CD4-positive, alpha-beta memory T cell (primary cell): ENCODE results near the gene TCN1. TPM values are rescaled to one million over a fixed set of nuclear protein-coding genes. Genes with fewer than 3 reads are reported as not detected.

Experiments
- CTCF ChIA-PET: fragments of 350-600 bp; sonication (Branson Sonifier 250); formaldehyde crosslinking; loops from one replicate; lab custom pipeline; 2021; ENCODE audit warnings: inconsistent platforms; ENCODE audit not compliant: partially characterized antibody; lab: Charles Lee
- POLR2A ChIA-PET: fragments of 350-600 bp; sonication (Branson Sonifier 250); formaldehyde crosslinking; loops from one replicate; lab custom pipeline; 2021; ENCODE audit not compliant: partially characterized antibody; lab: Charles Lee
- DNase-seq, 5 donors: peaks; one replicate each; pipeline versions ENCODE4 v3.0.0 to v3.0.0-alpha.2; 2020 to 2022; ENCODE audit warnings: mixed read lengths in 1 of 5
- H3K27ac ChIP-seq: one replicate; pipeline ENCODE4 v1.7.0; 2013; ENCODE audit warnings: low read depth, low read length
- H3K27me3 ChIP-seq: 2 replicates; pipeline ENCODE4 v1.7.0; 2013; ENCODE audit warnings: mild to moderate bottlenecking, low read length, moderate library complexity; ENCODE audit not compliant: insufficient read depth
- H3K36me3 ChIP-seq: 2 replicates; pipeline ENCODE4 v1.7.0; 2013; ENCODE audit warnings: mild to moderate bottlenecking, low read length, moderate library complexity; ENCODE audit not compliant: insufficient read depth
- H3K4me1 ChIP-seq: 2 replicates; pipeline ENCODE4 v1.7.0; 2013; ENCODE audit warnings: mild to moderate bottlenecking, low read length, moderate library complexity; ENCODE audit not compliant: insufficient read depth
- H3K4me3 ChIP-seq, 2 donors: one replicate each; pipeline ENCODE4 v1.7.0; 2013; ENCODE audit warnings: low read length in 2 of 2, mild to moderate bottlenecking in 1 of 2
- H3K9me3 ChIP-seq, 2 donors: one replicate each; pipeline ENCODE4 v1.7.0; 2013; ENCODE audit warnings: low read length in 2 of 2, control low read depth in 1 of 2; ENCODE audit not compliant: control insufficient read depth in 1 of 2
- H3K27ac Mint-ChIP-seq, 7 donors: one replicate each; pipeline ENCODE4 v1.8.0; 2020 to 2021; ENCODE audit warnings: mixed read lengths in 7 of 7, mild to moderate bottlenecking in 6 of 7, inconsistent platforms in 3 of 7, moderate library complexity in 3 of 7
- H3K27me3 Mint-ChIP-seq, 2 donors: one replicate each; pipeline ENCODE4 v1.8.0; 2020 to 2021; ENCODE audit warnings: mixed read lengths in 2 of 2
- H3K36me3 Mint-ChIP-seq, 2 donors: one replicate each; pipeline ENCODE4 v1.8.0; 2020 to 2021; ENCODE audit warnings: mixed read lengths in 2 of 2, inconsistent platforms in 1 of 2, mild to moderate bottlenecking in 1 of 2
- H3K4me1 Mint-ChIP-seq, 4 donors: one replicate each; pipeline ENCODE4 v1.8.0; 2020 to 2021; ENCODE audit warnings: mixed read lengths in 4 of 4, mild to moderate bottlenecking in 1 of 4
- H3K4me3 Mint-ChIP-seq, 8 donors: one replicate each; pipeline ENCODE4 v1.8.0; 2020 to 2021; ENCODE audit warnings: mixed read lengths in 8 of 8, mild to moderate bottlenecking in 7 of 8, moderate library complexity in 6 of 8, inconsistent platforms in 3 of 8
- H3K9me3 Mint-ChIP-seq, 8 donors: one replicate each; pipeline ENCODE4 v1.8.0; 2020 to 2021; ENCODE audit warnings: mixed read lengths in 8 of 8, mild to moderate bottlenecking in 5 of 8, inconsistent platforms in 3 of 8, moderate library complexity in 1 of 8
- intact Hi-C: fragments of 100-400 bp; cut with micrococcal nuclease; formaldehyde crosslinking; loops from one replicate; pipeline ENCODE4 v1.15.1; 2023
- polyA plus RNA-seq, 2 donors: library from polyadenylated mRNA; unstranded; fragments of 300-500 nt; fragmentation: Illumina TruSeq; gene quantifications; one replicate each; pipeline ENCODE4 v1.2.3, GENCODE V29; 2021
- total RNA-seq, 2 experiments: library from RNA; stranded (reverse); gene quantifications; one replicate each; pipeline ENCODE4 v1.2.3, GENCODE V29; 2021

Gene TCN1
- total and polyA plus RNA-seq, 4 experiments from 2014 or later, result 0.38 to 0.42 TPM; not detected in 2

DNA sequence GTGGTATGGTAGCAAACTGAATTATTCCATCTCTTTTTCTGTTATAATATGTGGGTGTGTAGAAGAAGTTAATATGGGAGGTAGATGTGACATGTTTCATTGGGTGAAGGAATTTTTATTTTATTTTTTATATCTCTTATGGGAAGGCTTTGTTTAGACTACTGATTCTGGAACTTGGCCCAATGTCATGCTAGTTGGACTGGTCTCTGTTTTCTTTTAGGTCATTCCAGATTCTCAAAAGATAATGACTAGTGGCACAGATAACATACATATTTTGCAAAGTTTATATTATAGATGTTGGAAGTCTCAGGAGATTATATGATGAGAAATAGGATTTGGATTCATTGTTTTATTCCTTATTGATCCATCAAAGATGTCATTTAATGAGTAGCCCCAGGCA, 11.0 kb upstream of the TCN1 start:
- intact Hi-C loops, result no loop called here
- Histone ChIP-seq H3K4me3 (no peak overlapping the region), H3K36me3 (no peaks in the 10 kb centered on the region), H3K27ac (no peak overlapping the region), H3K27me3 (no peaks in the 10 kb centered on the region), H3K9me3 (no peaks in the 10 kb centered on the region), H3K4me1 (no peaks in the 10 kb centered on the region)
- Mint-ChIP-seq H3K4me1 (no peaks in the 10 kb centered on the region), H3K27ac (no peak overlapping the region), H3K4me3 (no peak overlapping the region), H3K36me3 (no peaks in the 10 kb centered on the region), H3K27me3 (peaks cover 3 to 12% of the 10 kb centered on the region in 2 donors), H3K9me3 (peaks cover 0 to 2% (median 0%) of the 10 kb centered on the region in 8 donors)
- no peak for DNase-seq
- CTCF ChIA-PET, result no interaction called here
- POLR2A ChIA-PET, result no interaction called here

DNA sequence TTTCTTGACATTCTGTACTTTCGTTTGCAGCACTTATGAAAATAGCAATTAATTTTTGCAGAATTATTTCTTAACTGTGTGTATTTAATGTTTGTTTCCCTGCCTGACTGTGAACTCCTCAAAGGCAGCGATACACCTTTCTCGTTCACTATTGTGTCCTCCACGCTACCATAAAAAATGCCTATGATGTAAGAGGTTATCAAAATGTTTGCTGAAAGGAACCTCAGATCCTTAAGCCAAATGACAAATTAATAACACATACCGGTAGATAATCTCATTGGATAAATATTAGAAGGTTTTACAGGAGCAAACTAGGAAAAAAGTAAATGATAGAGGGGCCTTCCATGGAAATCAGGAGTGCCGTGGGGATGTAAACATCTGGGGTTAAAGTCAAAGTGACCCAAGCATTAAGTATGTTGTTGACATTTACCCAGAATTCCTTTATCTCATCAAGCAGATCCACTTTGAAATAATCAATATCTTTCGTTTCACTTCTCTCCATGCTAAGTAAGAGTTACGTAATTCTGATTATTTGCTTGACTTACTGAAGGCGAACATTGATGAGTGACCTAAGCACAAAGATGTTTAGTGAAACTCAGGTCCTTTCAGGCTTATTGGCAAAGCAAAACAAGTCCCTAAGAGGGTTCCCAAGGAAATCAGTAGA, 9.7 kb upstream of the TCN1 start:
- H3K4me1 ChIP-seq, result no peaks in the 10 kb centered on the region
- no peaks in the 10 kb centered on the region for H3K9me3 ChIP-seq
- H3K36me3 ChIP-seq, result no peaks in the 10 kb centered on the region
- DNase-seq, result no peak
- no peaks in the 10 kb centered on the region for H3K27me3 ChIP-seq
- no peak overlapping the region for H3K27ac ChIP-seq
- H3K4me3 ChIP-seq, result no peak overlapping the region
- intact Hi-C loops, result no loop called here
- Mint-ChIP-seq H3K4me1 (no peaks in the 10 kb centered on the region), H3K9me3 (peaks cover 0 to 8% (median 0%) of the 10 kb centered on the region in 8 donors), H3K27ac (no peak overlapping the region), H3K4me3 (no peak overlapping the region), H3K36me3 (no peaks in the 10 kb centered on the region), H3K27me3 (peaks cover 5 to 12% of the 10 kb centered on the region in 2 donors)
- ChIA-PET POLR2A (no interaction called here), CTCF (no interaction called here)

DNA sequence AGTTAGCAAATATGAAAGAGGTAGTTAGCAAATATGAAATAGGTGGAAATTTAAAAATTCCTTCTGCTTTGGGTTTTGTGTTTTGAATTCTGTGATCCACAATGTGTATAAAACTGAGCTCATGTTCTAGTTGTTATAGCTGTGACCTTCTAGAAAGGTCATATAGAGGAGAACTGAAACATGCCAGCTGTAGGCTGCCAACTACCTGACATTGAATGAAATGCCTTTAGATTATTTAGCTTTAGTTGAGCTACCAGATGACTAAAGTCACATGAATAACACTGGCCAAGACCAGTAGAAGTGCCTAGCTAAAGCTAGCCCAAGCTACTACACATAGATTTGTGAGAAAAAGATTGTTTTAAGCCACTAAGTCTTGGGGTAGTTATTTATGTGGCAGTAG, 5.8 kb upstream of the TCN1 start:
- Mint-ChIP-seq H3K27ac (no peak overlapping the region), H3K4me3 (no peak overlapping the region), H3K4me1 (no peaks in the 10 kb centered on the region), H3K36me3 (no peaks in the 10 kb centered on the region), H3K9me3 (peaks cover 0 to 12% (median 6%) of the 10 kb centered on the region in 8 donors), H3K27me3 (peaks cover 6 to 9% of the 10 kb centered on the region in 2 donors)
- POLR2A ChIA-PET, result no interaction called here
- DNase-seq, result no peak
- no peaks in the 10 kb centered on the region for H3K27me3 ChIP-seq
- no peak overlapping the region for H3K4me3 ChIP-seq
- H3K4me1 ChIP-seq, result no peaks in the 10 kb centered on the region
- CTCF ChIA-PET, result no interaction called here
- no peaks in the 10 kb centered on the region for H3K36me3 ChIP-seq
- H3K9me3 ChIP-seq, result no peaks in the 10 kb centered on the region
- H3K27ac ChIP-seq, result no peak overlapping the region
- intact Hi-C loops, result no loop called here

GRCh38 chr11:59867946-59868345, 1.7 kb upstream of the TCN1 start:
- H3K27me3 Mint-ChIP-seq, result peaks cover 0 to 6% of the 10 kb centered on the region in 2 donors
- Histone ChIP-seq H3K9me3 (no peaks in the 10 kb centered on the region), H3K27me3 (no peaks in the 10 kb centered on the region), H3K36me3 (no peaks in the 10 kb centered on the region), H3K4me1 (no peaks in the 10 kb centered on the region), H3K4me3 (no peak overlapping the region), H3K27ac (no peak overlapping the region)
- peaks cover 0 to 11% (median 5%) of the 10 kb centered on the region in 8 donors for H3K9me3 Mint-ChIP-seq
- no peak for DNase-seq
- no peak overlapping the region for H3K27ac Mint-ChIP-seq
- POLR2A ChIA-PET, result no interaction called here
- H3K36me3 Mint-ChIP-seq, result no peaks in the 10 kb centered on the region
- intact Hi-C loops, result no loop called here
- CTCF ChIA-PET, result no interaction called here
- no peaks in the 10 kb centered on the region for H3K4me1 Mint-ChIP-seq
- H3K4me3 Mint-ChIP-seq, result no peak overlapping the region

GRCh38 chr11:59866836-59867235, 549 bp upstream of the TCN1 start:
- Histone ChIP-seq H3K27ac (no peak overlapping the region), H3K27me3 (no peaks in the 10 kb centered on the region), H3K9me3 (no peaks in the 10 kb centered on the region), H3K36me3 (no peaks in the 10 kb centered on the region), H3K4me3 (no peak overlapping the region), H3K4me1 (no peaks in the 10 kb centered on the region)
- DNase-seq, result no peak
- intact Hi-C loops, result no loop called here
- no peaks in the 10 kb centered on the region for H3K36me3 Mint-ChIP-seq
- ChIA-PET POLR2A (no interaction called here), CTCF (no interaction called here)
- peaks cover 0 to 6% of the 10 kb centered on the region in 2 donors for H3K27me3 Mint-ChIP-seq
- no peaks in the 10 kb centered on the region for H3K4me1 Mint-ChIP-seq
- H3K9me3 Mint-ChIP-seq, result peaks cover 0 to 11% (median 5%) of the 10 kb centered on the region in 8 donors
- no peak overlapping the region for H3K27ac Mint-ChIP-seq
- H3K4me3 Mint-ChIP-seq, result no peak overlapping the region

- ChIA-PET POLR2A (no interaction called here), CTCF (no interaction called here)
- H3K27ac Mint-ChIP-seq, result no peak overlapping the region
- no peak overlapping the region for H3K4me3 Mint-ChIP-seq
- H3K27me3 Mint-ChIP-seq, result peaks cover 0 to 4% of the 10 kb centered on the region in 2 donors
- Histone ChIP-seq H3K27ac (no peak overlapping the region), H3K27me3 (no peaks in the 10 kb centered on the region), H3K9me3 (no peaks in the 10 kb centered on the region), H3K4me1 (no peaks in the 10 kb centered on the region), H3K36me3 (no peaks in the 10 kb centered on the region), H3K4me3 (no peak overlapping the region)
- intact Hi-C loops, result no loop called here
- peaks cover 0 to 6% (median 0%) of the 10 kb centered on the region in 8 donors for H3K9me3 Mint-ChIP-seq
- no peak for DNase-seq
- H3K36me3 Mint-ChIP-seq, result no peaks in the 10 kb centered on the region
- no peaks in the 10 kb centered on the region for H3K4me1 Mint-ChIP-seq
These were observed 1.3 kb downstream of the TCN1 start for GRCh38 chr11:59865031-59865430.

- Histone ChIP-seq H3K4me1 (peaks cover 15% of the 10 kb centered on the region), H3K9me3 (no peaks in the 10 kb centered on the region), H3K36me3 (no peaks in the 10 kb centered on the region), H3K27me3 (no peaks in the 10 kb centered on the region), H3K4me3 (no peak overlapping the region), H3K27ac (no peak overlapping the region)
- ChIA-PET POLR2A (no interaction called here), CTCF (no interaction called here)
- H3K4me3 Mint-ChIP-seq, result no peak overlapping the region
- no peak for DNase-seq
- H3K27me3 Mint-ChIP-seq, result peaks cover 0 to 3% of the 10 kb centered on the region in 2 donors
- no peak overlapping the region for H3K27ac Mint-ChIP-seq
- no peaks in the 10 kb centered on the region for H3K36me3 Mint-ChIP-seq
- peaks cover 0 to 4% (median 0%) of the 10 kb centered on the region in 8 donors for H3K9me3 Mint-ChIP-seq
- H3K4me1 Mint-ChIP-seq, result peaks cover 10 to 24% (median 20%) of the 10 kb centered on the region in 4 donors
- intact Hi-C loops, result no loop called here
These were observed 4.0 kb downstream of the TCN1 start for GRCh38 chr11:59862252-59862651.
